HG03520 (cell line): Measurements from ENCODE around the gene FHIP1B.
"Not testable (repeated sequence)": the region's sequence is repeated elsewhere in the genome, so short reads cannot be mapped to it uniquely, and the experiment has no call there.

Experiments
- ATAC-seq: cut with Tn5 transposase; IDR thresholded peaks from one replicate; pipeline ENCODE4 v1.9.1; 2021; ENCODE audit warnings: mild to moderate bottlenecking, moderate library complexity; ENCODE audit not compliant: unreplicated experiment

Gene FHIP1B

GRCh38 chr11:6234387-6235107 lies at the start of gene FHIP1B:
FHIP1B (minus strand) TSS chr11:6234636; CDS start chr11:6224516, 10,120 bp downstream.
- peak; percentile 95 for ATAC-seq

- ATAC-seq, result no peak
These were observed 49.1 kb upstream of the FHIP1B start for GRCh38 chr11:6283453-6284023.

- ATAC-seq, result not testable (repeated sequence)
These were observed 46.4 kb upstream of the FHIP1B start for GRCh38 chr11:6280809-6281208.

- ATAC-seq, result no peak
These were observed 38.8 kb upstream of the FHIP1B start for GRCh38 chr11:6273188-6273587.

GRCh38 chr11:6271598-6271997 lies 37.2 kb upstream of the FHIP1B start:
- ATAC-seq, result no peak

- ATAC-seq, result no peak
These were observed 36.3 kb upstream of the FHIP1B start for GRCh38 chr11:6270584-6271246.

GRCh38 chr11:6269994-6270393 lies 35.6 kb upstream of the FHIP1B start:
- ATAC-seq, result no peak

GRCh38 chr11:6268820-6269219 lies 34.4 kb upstream of the FHIP1B start:
- ATAC-seq, result no peak

GRCh38 chr11:6263662-6264061 lies 29.2 kb upstream of the FHIP1B start:
- no peak for ATAC-seq

- no peak for ATAC-seq
These were observed 25.8 kb upstream of the FHIP1B start for GRCh38 chr11:6260207-6260726.

GRCh38 chr11:6258571-6259081 lies 24.2 kb upstream of the FHIP1B start:
- no peak for ATAC-seq

- no peak for ATAC-seq
These were observed 23.7 kb upstream of the FHIP1B start for GRCh38 chr11:6258141-6258540.

GRCh38 chr11:6253197-6253596 lies 18.8 kb upstream of the FHIP1B start:
- ATAC-seq, result peak; percentile 73

- ATAC-seq, result no peak
These were observed 17.6 kb upstream of the FHIP1B start for GRCh38 chr11:6251990-6252473.

GRCh38 chr11:6251120-6251733 lies 16.8 kb upstream of the FHIP1B start:
- peak; percentile 66 for ATAC-seq

- ATAC-seq, result no peak
These were observed 15.5 kb upstream of the FHIP1B start for GRCh38 chr11:6249770-6250555.

GRCh38 chr11:6248897-6249296 lies 14.5 kb upstream of the FHIP1B start:
- ATAC-seq, result not testable (repeated sequence)

GRCh38 chr11:6248248-6248647 lies 13.8 kb upstream of the FHIP1B start:
- no peak for ATAC-seq

- no peak for ATAC-seq
These were observed 11.1 kb upstream of the FHIP1B start for GRCh38 chr11:6245536-6245935.

GRCh38 chr11:6241316-6241715 lies 6.9 kb upstream of the FHIP1B start:
- no peak for ATAC-seq
